KOPT-K1 (cell line): ENCODE data around the gene TCEAL9.

Experiments used
- H3K27ac ChIP-seq: fragments of 200-600 bp; sonication (generic); 2 replicates; pipeline ENCODE4 v1.5.1; 2016; ENCODE audit warnings: antibody characterized with exemption, mild to moderate bottlenecking, low read depth, low read length; ENCODE audit not compliant: poor library complexity, severe bottlenecking
- H3K36me3 ChIP-seq: fragments of 200-600 bp; sonication (generic); 2 replicates; pipeline ENCODE4 v1.5.1; 2017; ENCODE audit warnings: antibody characterized with exemption, mild to moderate bottlenecking, low read length, moderate library complexity; ENCODE audit not compliant: insufficient read depth
- H3K9me3 ChIP-seq: fragments of 200-600 bp; sonication (generic); 2 replicates; pipeline ENCODE4 v1.5.1; 2017; ENCODE audit warnings: antibody characterized with exemption, low read length, mild to moderate bottlenecking; ENCODE audit not compliant: insufficient read depth, poor library complexity, severe bottlenecking

The TCEAL9 gene

DNA sequence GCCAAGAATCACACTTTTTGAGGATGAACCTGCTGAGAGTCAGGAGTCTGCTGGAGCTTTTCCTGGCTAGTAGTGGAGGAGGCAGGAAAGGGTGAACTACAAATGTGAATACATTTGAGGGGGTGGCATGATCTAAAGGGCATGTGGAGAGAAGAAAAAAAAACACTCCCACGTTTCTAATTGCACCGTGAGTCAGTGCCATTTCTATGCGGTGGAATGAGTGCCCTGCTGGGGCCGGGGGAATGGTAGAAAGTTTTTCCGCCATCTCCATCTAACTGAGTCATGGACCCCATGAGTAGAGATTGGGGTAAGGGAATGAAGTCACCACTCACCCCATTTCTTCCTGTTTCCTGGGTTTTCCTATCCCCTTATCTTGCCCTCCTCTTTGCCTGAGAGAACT, 39.9 kb downstream of the TCEAL9 start:
- no peaks in the 10 kb centered on the region for H3K9me3 ChIP-seq
- H3K27ac ChIP-seq: no peak overlapping the region
- no peaks in the 10 kb centered on the region for H3K36me3 ChIP-seq

DNA sequence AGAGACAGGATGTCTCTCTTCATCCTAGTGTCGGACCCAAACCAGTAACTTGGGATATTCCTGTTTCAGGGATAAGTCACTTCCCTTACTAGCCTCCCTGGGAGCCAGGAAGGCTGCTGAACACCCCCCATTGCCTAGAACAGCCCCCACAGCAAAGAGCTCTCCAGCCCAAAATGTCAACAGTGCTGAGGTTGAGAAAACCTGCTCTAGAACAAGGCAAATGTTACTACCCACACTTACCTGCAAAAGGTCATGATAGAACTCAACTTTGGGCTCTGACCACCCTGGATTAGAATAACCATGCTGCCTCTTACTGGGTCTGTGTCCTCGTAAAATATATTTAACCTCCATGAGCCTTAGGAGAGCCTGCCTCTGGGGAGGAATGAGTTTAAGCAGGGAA, 40.4 kb downstream of the TCEAL9 start:
- Histone ChIP-seq H3K36me3 (no peaks in the 10 kb centered on the region), H3K27ac (no peak overlapping the region), H3K9me3 (no peaks in the 10 kb centered on the region)

DNA sequence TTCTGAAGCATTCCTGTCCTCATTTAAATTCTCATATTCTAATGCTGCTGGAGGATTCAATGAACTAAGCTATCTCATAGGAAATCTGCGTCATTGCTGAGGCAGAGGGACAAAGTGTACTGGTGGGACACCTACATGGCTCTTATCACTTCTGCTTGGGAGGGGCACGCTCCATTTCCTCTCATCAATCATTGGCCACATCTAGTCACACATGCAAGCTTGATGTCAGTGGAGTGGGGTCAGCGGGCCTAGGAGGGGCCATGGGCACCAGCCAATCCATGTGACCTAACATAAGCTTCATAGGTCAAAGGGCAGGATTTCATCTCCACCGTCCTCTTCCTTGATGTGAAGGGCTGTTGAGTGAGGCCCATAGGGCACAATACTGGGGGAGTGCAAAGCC, 41.4 kb downstream of the TCEAL9 start:
- no peak overlapping the region for H3K27ac ChIP-seq
- H3K9me3 ChIP-seq: no peaks in the 10 kb centered on the region
- H3K36me3 ChIP-seq: no peaks in the 10 kb centered on the region

GRCh38 chrX:103398421-103398864, 42.1 kb downstream of the TCEAL9 start:
- Histone ChIP-seq H3K36me3 (no peaks in the 10 kb centered on the region), H3K27ac (no peak overlapping the region), H3K9me3 (no peaks in the 10 kb centered on the region)

DNA sequence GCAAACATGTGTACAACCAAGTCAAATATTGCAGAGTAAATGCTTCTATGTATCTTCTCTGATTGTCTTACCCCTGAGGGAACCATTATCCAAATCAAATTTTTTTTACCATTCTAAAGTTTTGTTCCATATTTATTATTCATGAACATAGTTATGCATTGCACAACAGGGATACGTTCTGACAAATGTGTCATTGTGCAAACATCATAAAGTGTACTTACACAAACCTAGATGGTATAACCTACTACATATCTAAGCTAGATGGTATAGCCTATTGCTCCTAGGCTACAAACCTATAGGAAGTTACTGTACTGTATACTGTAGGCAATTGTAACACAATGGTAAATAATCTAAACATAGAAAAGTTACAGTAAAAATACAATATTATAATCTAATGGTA, 43.4 kb downstream of the TCEAL9 start:
- Histone ChIP-seq H3K36me3 (no peaks in the 10 kb centered on the region), H3K9me3 (no peaks in the 10 kb centered on the region), H3K27ac (no peak overlapping the region)

DNA sequence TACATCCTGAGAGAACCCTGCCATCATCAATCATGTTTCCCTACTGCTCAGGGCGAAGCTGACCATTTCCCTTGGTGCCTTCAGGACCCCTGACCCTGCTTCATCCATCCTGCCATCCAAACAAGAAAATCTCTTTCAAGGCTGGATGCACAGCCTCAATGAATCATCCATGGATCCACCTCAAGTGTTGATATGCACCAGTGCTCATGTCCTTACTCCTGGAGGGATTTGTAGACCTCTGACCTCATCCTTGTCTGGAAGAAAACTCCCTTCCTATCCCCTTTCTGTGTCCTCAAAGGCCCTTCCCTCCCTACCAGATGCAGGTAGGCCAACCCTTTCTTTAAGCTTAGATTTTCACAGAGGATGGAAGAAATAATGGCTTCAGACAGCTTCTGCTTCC, 44.6 kb downstream of the TCEAL9 start:
- no peaks in the 10 kb centered on the region for H3K36me3 ChIP-seq
- H3K27ac ChIP-seq: no peak overlapping the region
- H3K9me3 ChIP-seq: no peaks in the 10 kb centered on the region

DNA sequence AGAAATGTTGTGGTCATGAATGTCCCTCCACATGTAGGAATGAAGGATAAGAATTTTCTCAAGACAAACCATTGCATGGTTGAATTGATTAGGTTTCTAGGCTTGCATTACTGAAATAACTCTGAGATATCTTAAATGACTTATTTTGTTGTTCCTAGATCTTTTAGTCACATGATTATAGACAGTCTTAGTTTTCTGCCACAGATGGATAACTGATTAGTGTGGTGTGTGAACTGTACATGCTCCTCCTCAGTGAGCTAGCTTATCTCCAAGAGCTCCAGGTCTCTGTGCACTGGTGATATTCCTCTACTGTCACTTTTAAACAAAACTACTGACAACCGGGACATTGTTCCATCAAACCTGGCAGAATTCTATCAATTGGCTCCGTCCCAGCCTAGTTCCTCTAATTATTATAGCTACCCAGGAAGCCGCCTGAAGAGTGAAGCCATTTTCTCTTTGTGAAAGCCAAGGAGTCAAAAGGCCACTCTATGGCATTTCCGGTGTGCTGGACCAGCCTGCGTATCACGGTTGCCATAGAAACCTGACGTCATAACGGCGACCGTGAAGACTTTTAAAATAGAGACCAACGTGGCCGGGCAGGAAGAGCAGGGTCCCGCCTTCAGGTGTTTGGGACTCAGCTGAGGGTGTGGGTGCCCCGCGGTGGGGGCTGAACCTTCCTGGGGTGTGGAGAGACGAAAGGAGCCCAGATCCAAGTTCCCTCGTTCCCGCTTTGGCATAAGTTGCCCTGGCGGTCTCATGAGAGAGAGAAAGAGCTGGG, 48.1 kb downstream of the TCEAL9 start:
- Histone ChIP-seq H3K9me3 (no peaks in the 10 kb centered on the region), H3K27ac (no peak overlapping the region), H3K36me3 (no peaks in the 10 kb centered on the region)

DNA sequence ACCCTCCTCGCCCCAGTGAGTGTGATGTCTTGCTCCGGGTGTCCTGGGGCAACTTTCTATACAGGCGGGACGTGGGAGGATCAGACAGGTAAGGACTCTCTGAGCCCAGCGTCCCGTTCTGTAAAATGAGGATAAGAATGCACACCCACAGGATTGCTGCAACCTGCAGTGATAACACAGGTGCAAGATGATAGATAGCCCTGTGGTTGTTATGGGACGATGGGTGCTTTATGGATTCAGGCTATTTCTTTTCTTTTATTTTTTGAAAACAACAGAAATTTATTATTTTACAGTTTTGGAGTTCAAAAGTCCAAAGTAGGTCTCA, 48.7 kb downstream of the TCEAL9 start:
- H3K27ac ChIP-seq: no peak overlapping the region
- no peaks in the 10 kb centered on the region for H3K36me3 ChIP-seq
- H3K9me3 ChIP-seq: no peaks in the 10 kb centered on the region

DNA sequence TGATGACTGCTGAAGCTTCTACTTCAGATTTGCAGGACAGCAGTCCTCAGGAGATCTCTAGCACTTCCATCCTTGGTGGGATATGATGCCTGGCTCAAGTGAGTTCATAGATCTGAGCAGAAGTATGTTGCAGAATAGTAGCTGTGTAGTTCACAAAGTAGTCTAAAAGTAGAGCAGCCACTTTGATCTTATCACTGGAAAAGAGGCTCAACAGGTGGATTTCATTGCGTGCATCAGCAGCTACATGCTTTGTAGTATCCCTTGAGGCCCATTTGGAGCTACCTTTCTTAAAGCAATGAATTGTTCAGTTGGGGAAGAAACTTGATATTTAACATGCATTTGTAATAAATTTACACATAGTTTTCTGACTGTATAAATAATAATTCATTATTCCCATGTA, 50.0 kb downstream of the TCEAL9 start:
- Histone ChIP-seq H3K36me3 (no peaks in the 10 kb centered on the region), H3K9me3 (no peaks in the 10 kb centered on the region), H3K27ac (no peak overlapping the region)

- Histone ChIP-seq H3K9me3 (no peaks in the 10 kb centered on the region), H3K27ac (no peak overlapping the region), H3K36me3 (no peaks in the 10 kb centered on the region)
Measured at GRCh38 chrX:103407776-103408175, 51.5 kb downstream of the TCEAL9 start.
